PC-3 (cell line): Measurements from ENCODE around the gene MED12L.

Source experiments
- EZH2phosphoT487 ChIP-seq: fragments of 300-600 bp; sonication (generic); IDR thresholded peaks from 2 replicates; pipeline ENCODE4 v1.6.1; 2018; ENCODE audit warnings: mild to moderate bottlenecking, antibody characterized with exemption, low read length, borderline replicate concordance
- TF ChIP-seq, protein P1 (sequence below): fragments of 300-600 bp; sonication (generic); conservative IDR thresholded peaks from 2 replicates; pipeline ENCODE4 v1.5.1; 2017; ENCODE audit warnings: antibody characterized with exemption, low read depth, mild to moderate bottlenecking, low read length

GRCh38 chr3:151315846-151316245 lies 230.4 kb downstream of the MED12L start:
- TF ChIP-seq, protein P1, sequence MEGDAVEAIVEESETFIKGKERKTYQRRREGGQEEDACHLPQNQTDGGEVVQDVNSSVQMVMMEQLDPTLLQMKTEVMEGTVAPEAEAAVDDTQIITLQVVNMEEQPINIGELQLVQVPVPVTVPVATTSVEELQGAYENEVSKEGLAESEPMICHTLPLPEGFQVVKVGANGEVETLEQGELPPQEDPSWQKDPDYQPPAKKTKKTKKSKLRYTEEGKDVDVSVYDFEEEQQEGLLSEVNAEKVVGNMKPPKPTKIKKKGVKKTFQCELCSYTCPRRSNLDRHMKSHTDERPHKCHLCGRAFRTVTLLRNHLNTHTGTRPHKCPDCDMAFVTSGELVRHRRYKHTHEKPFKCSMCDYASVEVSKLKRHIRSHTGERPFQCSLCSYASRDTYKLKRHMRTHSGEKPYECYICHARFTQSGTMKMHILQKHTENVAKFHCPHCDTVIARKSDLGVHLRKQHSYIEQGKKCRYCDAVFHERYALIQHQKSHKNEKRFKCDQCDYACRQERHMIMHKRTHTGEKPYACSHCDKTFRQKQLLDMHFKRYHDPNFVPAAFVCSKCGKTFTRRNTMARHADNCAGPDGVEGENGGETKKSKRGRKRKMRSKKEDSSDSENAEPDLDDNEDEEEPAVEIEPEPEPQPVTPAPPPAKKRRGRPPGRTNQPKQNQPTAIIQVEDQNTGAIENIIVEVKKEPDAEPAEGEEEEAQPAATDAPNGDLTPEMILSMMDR, result no peak
- no peak for TF ChIP-seq EZH2phosphoT487
